GM10266 (cell line): ENCODE measurements around the gene PRSS27.

ENCODE experiments used
- DNase-seq: peaks from one replicate; pipeline ENCODE4 v3.0.0; 2012; ENCODE audit errors: extremely low spot score
- TF ChIP-seq, protein P1 (sequence below): IDR thresholded peaks from 2 replicates; pipeline ENCODE4 v1.5.1; 2012; ENCODE audit warnings: mild to moderate bottlenecking, low read depth; ENCODE audit not compliant: control insufficient read depth, insufficient read depth; ENCODE audit errors: missing control alignments

PRSS27 gene

GRCh38 chr16:2706085-2706484, 13.9 kb downstream of the PRSS27 start:
- DNase-seq, result no peak
- TF ChIP-seq, protein P1, sequence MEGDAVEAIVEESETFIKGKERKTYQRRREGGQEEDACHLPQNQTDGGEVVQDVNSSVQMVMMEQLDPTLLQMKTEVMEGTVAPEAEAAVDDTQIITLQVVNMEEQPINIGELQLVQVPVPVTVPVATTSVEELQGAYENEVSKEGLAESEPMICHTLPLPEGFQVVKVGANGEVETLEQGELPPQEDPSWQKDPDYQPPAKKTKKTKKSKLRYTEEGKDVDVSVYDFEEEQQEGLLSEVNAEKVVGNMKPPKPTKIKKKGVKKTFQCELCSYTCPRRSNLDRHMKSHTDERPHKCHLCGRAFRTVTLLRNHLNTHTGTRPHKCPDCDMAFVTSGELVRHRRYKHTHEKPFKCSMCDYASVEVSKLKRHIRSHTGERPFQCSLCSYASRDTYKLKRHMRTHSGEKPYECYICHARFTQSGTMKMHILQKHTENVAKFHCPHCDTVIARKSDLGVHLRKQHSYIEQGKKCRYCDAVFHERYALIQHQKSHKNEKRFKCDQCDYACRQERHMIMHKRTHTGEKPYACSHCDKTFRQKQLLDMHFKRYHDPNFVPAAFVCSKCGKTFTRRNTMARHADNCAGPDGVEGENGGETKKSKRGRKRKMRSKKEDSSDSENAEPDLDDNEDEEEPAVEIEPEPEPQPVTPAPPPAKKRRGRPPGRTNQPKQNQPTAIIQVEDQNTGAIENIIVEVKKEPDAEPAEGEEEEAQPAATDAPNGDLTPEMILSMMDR, result no peak

GRCh38 chr16:2705351-2705750, 14.7 kb downstream of the PRSS27 start:
- DNase-seq, result no peak
- TF ChIP-seq, protein P1, result no peak

DNA sequence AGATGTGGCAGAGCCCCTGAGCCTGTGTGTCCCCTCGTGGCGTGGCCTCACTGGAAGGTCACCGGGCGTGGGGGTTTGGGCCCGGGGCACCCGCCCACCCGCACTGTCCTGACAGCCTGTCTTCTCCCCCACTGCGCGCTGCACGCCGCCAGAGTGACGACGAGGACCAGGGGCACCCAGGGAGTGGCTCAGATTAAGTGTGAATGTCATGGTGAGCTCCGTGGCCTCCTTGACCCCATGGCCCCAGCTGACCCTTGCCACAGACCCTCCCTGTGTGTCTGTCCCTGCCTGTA, 15.1 kb downstream of the PRSS27 start:
- TF ChIP-seq, protein P1, result no peak
- no peak for DNase-seq

GRCh38 chr16:2704166-2704982, 15.7 kb downstream of the PRSS27 start:
- TF ChIP-seq, protein P1, result no peak
- DNase-seq, result no peak

DNA sequence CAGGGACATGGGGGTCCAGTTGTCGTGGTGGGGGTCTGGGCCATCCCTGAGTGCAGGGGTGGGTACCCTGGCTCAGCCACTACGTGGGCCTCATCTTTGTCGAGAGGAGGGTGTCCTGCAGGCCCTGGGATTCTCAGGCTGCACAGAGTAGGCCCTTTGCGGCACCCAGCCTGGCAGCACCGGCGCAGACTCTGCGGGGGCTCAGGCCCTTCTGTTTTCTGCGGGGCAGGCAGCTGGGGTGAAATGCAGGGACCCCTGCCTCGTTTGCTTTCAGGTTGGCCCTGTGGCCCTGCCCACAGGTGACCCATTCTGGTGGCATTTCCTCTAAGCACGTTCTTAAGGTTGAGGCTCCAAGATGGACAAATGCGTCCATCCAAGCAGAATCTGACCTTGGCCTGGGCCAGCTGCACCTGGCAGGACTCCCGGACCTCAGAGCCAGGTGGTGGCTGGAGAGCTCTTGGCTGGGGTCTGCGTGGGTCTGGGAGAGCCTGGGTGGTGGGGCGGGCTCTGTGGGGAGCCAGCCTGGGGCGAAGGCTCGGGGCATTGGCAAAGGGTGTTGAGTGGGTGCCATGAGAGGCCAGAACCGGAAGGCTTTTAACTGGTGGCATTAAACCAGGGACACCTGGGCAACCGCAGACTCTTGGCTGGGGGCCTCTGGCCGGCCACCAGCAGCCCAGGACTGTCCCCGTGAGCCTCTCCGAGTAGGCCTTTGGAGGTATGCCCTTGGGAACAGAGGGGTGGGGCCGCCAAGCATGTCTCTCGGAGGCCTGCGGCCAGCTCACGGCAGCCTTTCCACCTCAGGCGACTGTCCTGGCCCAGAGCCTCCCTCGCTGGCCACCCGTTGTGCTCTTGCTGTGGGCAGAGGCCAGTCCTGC, 16.9 kb downstream of the PRSS27 start:
- DNase-seq, result no peak
- TF ChIP-seq, protein P1, result no peak

GRCh38 chr16:2702438-2702825, 17.6 kb downstream of the PRSS27 start:
- DNase-seq, result no peak
- TF ChIP-seq, protein P1, result no peak
